CD14-positive monocyte (primary cell): ENCODE measurements around the gene POLE. TPM values are rescaled to one million over a fixed set of nuclear protein-coding genes. Genes with fewer than 3 reads are reported as not detected.

Experiments
- DNase-seq, 3 donors: peaks; one replicate each; pipeline ENCODE4 v3.0.0-alpha.2; 2011 to 2022
- H2AFZ ChIP-seq: 2 replicates; pipeline ENCODE4 v1.6.0; 2012; ENCODE audit warnings: mild to moderate bottlenecking, low read depth, low read length, inconsistent platforms; ENCODE audit not compliant: insufficient read depth, poor library complexity, severe bottlenecking
- H3K27ac ChIP-seq, 2 donors: 1 replicate in 1 of 2; 2 replicates in 1 of 2; pipeline ENCODE4 v1.5.1; 2012 to 2013; ENCODE audit warnings: low read length in 2 of 2, control low read depth in 1 of 2, inconsistent platforms in 1 of 2, low read depth in 1 of 2, mild to moderate bottlenecking in 1 of 2
- H3K27me3 ChIP-seq, 2 donors: one replicate each; pipeline versions ENCODE4 v1.6.0 to v1.6.1; 2011 to 2013; ENCODE audit warnings: low read length in 2 of 2; ENCODE audit not compliant: control insufficient read depth in 2 of 2, insufficient read depth in 2 of 2
- H3K36me3 ChIP-seq, 2 donors: replicated peaks in 1 of 2; 1 replicate in 1 of 2; 2 replicates in 1 of 2; pipeline versions ENCODE4 v1.5.1 to v1.6.1; 2012 to 2013; ENCODE audit warnings: low read length in 2 of 2, control low read depth in 1 of 2, inconsistent platforms in 1 of 2, mild to moderate bottlenecking in 1 of 2; ENCODE audit not compliant: insufficient read depth in 2 of 2, control insufficient read depth in 1 of 2
- H3K4me1 ChIP-seq, 2 donors: 1 replicate in 1 of 2; 2 replicates in 1 of 2; pipeline versions ENCODE4 v1.5.1 to v1.6.1; 2012 to 2013; ENCODE audit warnings: low read length in 2 of 2, control low read depth in 1 of 2, inconsistent platforms in 1 of 2, mild to moderate bottlenecking in 1 of 2, moderate library complexity in 1 of 2; ENCODE audit not compliant: insufficient read depth in 2 of 2, control insufficient read depth in 1 of 2
- H3K4me2 ChIP-seq: replicated peaks from 2 replicates; pipeline ENCODE3; 2012; ENCODE audit warnings: low read length, moderate library complexity, mild to moderate bottlenecking; ENCODE audit not compliant: poor library complexity, severe bottlenecking; ENCODE audit errors: extremely low read depth
- H3K4me3 ChIP-seq, 3 experiments: fragments of 200-600 bp in 1 of 3; sonication (generic) in 1 of 3; replicated peaks in 1 of 3; 1 replicate in 2 of 3; 2 replicates in 1 of 3; pipeline ENCODE4 v1.5.1; 2011 to 2013; ENCODE audit warnings: low read length in 3 of 3, mild to moderate bottlenecking in 3 of 3, control low read depth in 2 of 3, low read depth in 2 of 3, inconsistent platforms in 1 of 3, moderate library complexity in 1 of 3
- H3K79me2 ChIP-seq: 2 replicates; pipeline ENCODE4 v1.6.0; 2012; ENCODE audit warnings: mild to moderate bottlenecking, control low read depth, inconsistent platforms, low read length, moderate library complexity; ENCODE audit not compliant: insufficient read depth
- H3K9ac ChIP-seq: 2 replicates; pipeline ENCODE4 v1.6.0; 2017; ENCODE audit warnings: low read length, mild to moderate bottlenecking; ENCODE audit not compliant: insufficient read depth, poor library complexity, severe bottlenecking
- H3K9me3 ChIP-seq, 2 donors: replicated peaks in 1 of 2; 1 replicate in 1 of 2; 2 replicates in 1 of 2; pipeline versions ENCODE4 v1.5.1 to v1.6.1; 2012 to 2013; ENCODE audit warnings: low read length in 2 of 2, control low read depth in 1 of 2; ENCODE audit not compliant: control insufficient read depth in 1 of 2, insufficient read depth in 1 of 2
- H4K20me1 ChIP-seq: 2 replicates; pipeline ENCODE4 v1.6.0; 2012; ENCODE audit warnings: mild to moderate bottlenecking, low read length, control low read depth, moderate library complexity; ENCODE audit not compliant: insufficient read depth
- H3K27ac Mint-ChIP-seq, 7 donors: one replicate each; pipeline ENCODE4 v1.8.0; 2020; ENCODE audit warnings: mild to moderate bottlenecking in 7 of 7, mixed read lengths in 7 of 7, moderate library complexity in 6 of 7, inconsistent platforms in 2 of 7
- H3K27me3 Mint-ChIP-seq, 3 donors: one replicate each; pipeline ENCODE4 v1.8.0; 2021 to 2022; ENCODE audit warnings: low read depth in 3 of 3, mild to moderate bottlenecking in 3 of 3, mixed read lengths in 3 of 3, moderate library complexity in 3 of 3, inconsistent platforms in 1 of 3
- H3K36me3 Mint-ChIP-seq, 2 donors: one replicate each; pipeline ENCODE4 v1.8.0; 2020; ENCODE audit warnings: mixed read lengths in 2 of 2, inconsistent platforms in 1 of 2, mild to moderate bottlenecking in 1 of 2
- H3K4me1 Mint-ChIP-seq: one replicate; pipeline ENCODE4 v1.8.0; 2020; ENCODE audit warnings: mild to moderate bottlenecking, mixed read lengths
- H3K4me3 Mint-ChIP-seq, 2 donors: one replicate each; pipeline ENCODE4 v1.8.0; 2020; ENCODE audit warnings: mild to moderate bottlenecking in 2 of 2, mixed read lengths in 2 of 2, moderate library complexity in 1 of 2
- H3K9me3 Mint-ChIP-seq, 7 donors: one replicate each; pipeline ENCODE4 v1.8.0; 2020 to 2022; ENCODE audit warnings: mixed read lengths in 7 of 7, mild to moderate bottlenecking in 6 of 7, moderate library complexity in 6 of 7, inconsistent platforms in 2 of 7
- CTCF ChIP-seq: fragments of 200-600 bp; IDR thresholded peaks from one replicate; pipeline ENCODE4 v1.8.0; 2022; ENCODE audit warnings: antibody characterized with exemption, mild to moderate bottlenecking
- WGBS: methylation state at CpG from one replicate; pipeline ENCODE4 v1.1.5; 2013; ENCODE audit warnings: missing lambda C conversion rate; ENCODE audit not compliant: insufficient coverage; 5-methylcytosine and 5-hydroxymethylcytosine counted together
- intact Hi-C, 2 donors: fragments of 100-400 bp; cut with micrococcal nuclease; formaldehyde crosslinking; loops; one replicate each; pipeline versions ENCODE4 v1.15.0 to v1.15.1; 2023
- polyA plus RNA-seq, 3 donors: library from polyadenylated mRNA; depleted of rRNA in 1 of 3; unstranded in 2 of 3; stranded (reverse) in 1 of 3; fragments of 300-500 nt in 2 of 3; fragments of >200 nt in 1 of 3; fragmentation: Illumina TruSeq in 2 of 3; gene quantifications; 1 replicate in 2 of 3; 2 replicates in 1 of 3; pipeline ENCODE4 v1.2.3, GENCODE V29; 2012 to 2021

Gene POLE
- polyA plus RNA-seq, 3 donors, result 1.00 to 24.2 (median 2.2) TPM

GRCh38 chr12:132587781-132588180, 99.4 kb downstream of the POLE start:
- Histone ChIP-seq H3K9ac (no peak overlapping the region), H3K36me3 (peaks cover 0 to 4% of the 10 kb centered on the region in 2 donors), H3K27ac (no peak overlapping the region), H3K79me2 (no peaks in the 10 kb centered on the region), H3K27me3 (no peaks in the 10 kb centered on the region), H3K4me1 (no peaks in the 10 kb centered on the region), H2AFZ (no peak overlapping the region), H3K9me3 (peaks cover 0 to under 1% of the 10 kb centered on the region in 2 donors), H3K4me3 (no peak overlapping the region), H4K20me1 (no peaks in the 10 kb centered on the region), H3K4me2 (no peak overlapping the region)
- Mint-ChIP-seq H3K4me3 (no peak overlapping the region), H3K27ac (no peak overlapping the region), H3K27me3 (peaks cover 2 to 15% (median 9%) of the 10 kb centered on the region in 3 donors), H3K4me1 (no peaks in the 10 kb centered on the region), H3K9me3 (peaks cover 0 to 6% (median 3%) of the 10 kb centered on the region in 7 donors), H3K36me3 (peaks cover 6 to 9% of the 10 kb centered on the region in 2 donors)
- 80% methylated on average over 1 of the region's 3 CpGs for WGBS
- no peak for TF ChIP-seq CTCF
- no peak for DNase-seq
- intact Hi-C loops, result no loop called here

- WGBS, result 90% methylated on average over 15 of the region's 18 CpGs
- H3K4me3 Mint-ChIP-seq, result no peak overlapping the region
Measured at GRCh38 chr12:132586929-132587328, 100.2 kb downstream of the POLE start.

More at GRCh38 chr12:132586929-132587328, 100.2 kb downstream of the POLE start:
- no peaks in the 10 kb centered on the region for H3K4me1 ChIP-seq
- no peak overlapping the region for H3K9ac ChIP-seq
- peaks cover 0 to 6% (median 4%) of the 10 kb centered on the region in 7 donors for H3K9me3 Mint-ChIP-seq
- H3K4me2 ChIP-seq, result no peak overlapping the region
- peaks cover 0 to 9% of the 10 kb centered on the region in 2 donors for H3K36me3 ChIP-seq
- H2AFZ ChIP-seq, result no peak overlapping the region
- no peak for TF ChIP-seq CTCF
- no peak for DNase-seq
- H3K4me1 Mint-ChIP-seq, result no peaks in the 10 kb centered on the region
- no peak overlapping the region for H3K27ac ChIP-seq
- H3K4me3 ChIP-seq, result no peak overlapping the region
- H3K27me3 Mint-ChIP-seq, result peaks cover 2 to 12% (median 9%) of the 10 kb centered on the region in 3 donors
- H3K9me3 ChIP-seq, result peaks cover 0 to 7% of the 10 kb centered on the region in 2 donors
- intact Hi-C loops, result no loop called here
- no peaks in the 10 kb centered on the region for H3K27me3 ChIP-seq
- no peak overlapping the region for H3K27ac Mint-ChIP-seq
- H4K20me1 ChIP-seq, result no peaks in the 10 kb centered on the region
- peaks cover 6 to 11% of the 10 kb centered on the region in 2 donors for H3K36me3 Mint-ChIP-seq
- H3K79me2 ChIP-seq, result no peaks in the 10 kb centered on the region
